HL-60 (cell line): ENCODE measurements around the gene MROH7.

Experiments used
- DNase-seq, 2 experiments: peaks; one replicate each; pipeline ENCODE4 v3.0.0-alpha.2; 2010 to 2020; ENCODE audit warnings: low read depth in 1 of 2, low spot score in 1 of 2
- H3K27ac ChIP-seq: fragments of 250-450 bp; sonication (Bioruptor Pico); replicated peaks from 2 replicates; pipeline ENCODE4 v1.5.1; 2020; ENCODE audit warnings: mild to moderate bottlenecking, moderate library complexity
- H3K27me3 ChIP-seq: fragments of 250-450 bp; sonication (Bioruptor Pico); 2 replicates; pipeline ENCODE4 v1.5.1; 2021; ENCODE audit warnings: mild to moderate bottlenecking, moderate library complexity; ENCODE audit not compliant: insufficient read depth, poor library complexity, severe bottlenecking
- H3K4me3 ChIP-seq: replicated peaks from 2 replicates; pipeline ENCODE4 v1.5.1; 2011; ENCODE audit warnings: mild to moderate bottlenecking, control low read depth, low read length; ENCODE audit not compliant: insufficient read depth
- CTCF ChIP-seq: IDR thresholded peaks from one replicate; pipeline ENCODE4 v1.5.1; 2011; ENCODE audit warnings: low read length, control low read depth, inconsistent platforms; ENCODE audit not compliant: insufficient read depth
- GABPA ChIP-seq: IDR thresholded peaks from 2 replicates; pipeline ENCODE4 v1.6.1; 2012; ENCODE audit warnings: low read depth
- POLR2AphosphoS5 ChIP-seq: IDR thresholded peaks from 2 replicates; pipeline ENCODE4 v1.6.1; 2012; ENCODE audit warnings: low read depth
- REST ChIP-seq: IDR thresholded peaks from 2 replicates; pipeline ENCODE4 v1.6.1; 2012; ENCODE audit warnings: low read depth; ENCODE audit not compliant: insufficient replicate concordance
- SPI1 ChIP-seq: IDR thresholded peaks from 2 replicates; pipeline ENCODE4 v1.6.1; 2012; ENCODE audit warnings: low read depth, mild to moderate bottlenecking, borderline replicate concordance

Gene MROH7

GRCh38 chr1:54683453-54683852, 41.9 kb downstream of the MROH7 start:
- H3K4me3 ChIP-seq, result no peak overlapping the region
- no peak overlapping the region for H3K27ac ChIP-seq
- TF ChIP-seq SPI1 (no peak), POLR2AphosphoS5 (no peak), CTCF (no peak), GABPA (no peak), REST (no peak)
- DNase-seq, result no peak
- H3K27me3 ChIP-seq, result no peaks in the 10 kb centered on the region

- Histone ChIP-seq H3K27ac (no peak overlapping the region), H3K27me3 (no peaks in the 10 kb centered on the region), H3K4me3 (no peak overlapping the region)
- TF ChIP-seq CTCF, result no peak
- TF ChIP-seq SPI1, result no peak
- no peak for TF ChIP-seq POLR2AphosphoS5
- no peak for TF ChIP-seq REST
- TF ChIP-seq GABPA, result no peak
- DNase-seq, result no peak
These were observed 43.8 kb downstream of the MROH7 start for GRCh38 chr1:54685335-54685905.

GRCh38 chr1:54686155-54686554, 44.6 kb downstream of the MROH7 start:
- Histone ChIP-seq H3K27ac (no peak overlapping the region), H3K4me3 (no peak overlapping the region), H3K27me3 (no peaks in the 10 kb centered on the region)
- TF ChIP-seq GABPA (no peak), POLR2AphosphoS5 (no peak), CTCF (no peak), SPI1 (no peak), REST (no peak)
- DNase-seq, result no peak
